Smooth muscle cell of the brain vasculature (primary cell): ENCODE data around the gene EIF4ENIF1.
"Not testable (repeated sequence)": the region's sequence is repeated elsewhere in the genome, so short reads cannot be mapped to it uniquely, and the experiment has no call there.

Source experiments
- DNase-seq: peaks from one replicate; pipeline ENCODE4 v3.0.0-alpha.2; 2012; ENCODE audit warnings: low read depth, low spot score

Gene EIF4ENIF1

GRCh38 chr22:31495343-31495742, 5.7 kb upstream of the EIF4ENIF1 start:
- no peak for DNase-seq

GRCh38 chr22:31493355-31493754, 3.7 kb upstream of the EIF4ENIF1 start:
- not testable (repeated sequence) for DNase-seq

- no peak for DNase-seq
Measured at GRCh38 chr22:31492151-31492550, 2.5 kb upstream of the EIF4ENIF1 start.

- DNase-seq: no peak
Measured at GRCh38 chr22:31491218-31491962, 1.7 kb upstream of the EIF4ENIF1 start.

GRCh38 chr22:31490496-31490925, 869 bp upstream of the EIF4ENIF1 start:
- no peak for DNase-seq

- DNase-seq: no peak
Measured at GRCh38 chr22:31488988-31489617, 539 bp downstream of the EIF4ENIF1 start.

GRCh38 chr22:31488346-31488883, 1.2 kb downstream of the EIF4ENIF1 start:
- DNase-seq: no peak

GRCh38 chr22:31486951-31487350, 2.7 kb downstream of the EIF4ENIF1 start:
- DNase-seq: no peak

GRCh38 chr22:31486369-31486768, 3.3 kb downstream of the EIF4ENIF1 start:
- not testable (repeated sequence) for DNase-seq

- not testable (repeated sequence) for DNase-seq
Measured at GRCh38 chr22:31482470-31482869, 7.2 kb downstream of the EIF4ENIF1 start.

- no peak for DNase-seq
Measured at GRCh38 chr22:31481129-31481528, 8.5 kb downstream of the EIF4ENIF1 start.

GRCh38 chr22:31477329-31477728, 12.3 kb downstream of the EIF4ENIF1 start:
- no peak for DNase-seq

GRCh38 chr22:31475800-31476199, 13.8 kb downstream of the EIF4ENIF1 start:
- no peak for DNase-seq

- no peak for DNase-seq
Measured at GRCh38 chr22:31474743-31475142, 14.9 kb downstream of the EIF4ENIF1 start.

GRCh38 chr22:31465307-31465706, 24.3 kb downstream of the EIF4ENIF1 start:
- DNase-seq: no peak

GRCh38 chr22:31461699-31462098, 27.9 kb downstream of the EIF4ENIF1 start:
- DNase-seq: no peak

GRCh38 chr22:31451709-31452571, 37.7 kb downstream of the EIF4ENIF1 start:
- peak; percentile 18 for DNase-seq

- DNase-seq: no peak
Measured at GRCh38 chr22:31449506-31449905, 40.1 kb downstream of the EIF4ENIF1 start.

GRCh38 chr22:31448382-31448781, 41.3 kb downstream of the EIF4ENIF1 start:
- DNase-seq: no peak

GRCh38 chr22:31447337-31447736, 42.3 kb downstream of the EIF4ENIF1 start:
- no peak for DNase-seq

- no peak for DNase-seq
Measured at GRCh38 chr22:31446767-31447166, 42.9 kb downstream of the EIF4ENIF1 start.

- no peak for DNase-seq
Measured at GRCh38 chr22:31446208-31446607, 43.4 kb downstream of the EIF4ENIF1 start.
